ENCODE results near the gene IL18R1.

The IL18R1 gene

DNA sequence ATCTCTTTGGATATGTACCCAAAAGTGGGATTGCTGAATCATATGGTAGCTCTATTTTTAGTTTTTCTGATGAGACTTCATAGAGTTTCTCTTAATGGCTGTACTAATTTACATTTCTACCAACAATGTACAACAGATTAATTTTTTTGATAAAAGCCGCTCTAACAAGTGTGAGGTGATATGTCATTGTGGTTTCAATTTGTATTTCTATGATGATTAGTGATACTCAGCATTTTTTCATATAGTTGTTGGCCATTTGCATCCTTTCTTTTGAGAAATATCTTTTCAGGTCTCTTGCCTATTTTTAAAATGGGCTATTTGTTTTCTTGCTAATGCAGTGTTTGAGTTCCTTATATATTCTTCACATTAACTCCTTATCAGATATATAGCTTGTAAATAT lies 71.7 kb downstream of the IL18R1 start:
- H3K27ac ChIP-seq: no peak overlapping the region
- no peaks in the 10 kb centered on the region for H3K4me1 ChIP-seq
- TF ChIP-seq, protein P1, sequence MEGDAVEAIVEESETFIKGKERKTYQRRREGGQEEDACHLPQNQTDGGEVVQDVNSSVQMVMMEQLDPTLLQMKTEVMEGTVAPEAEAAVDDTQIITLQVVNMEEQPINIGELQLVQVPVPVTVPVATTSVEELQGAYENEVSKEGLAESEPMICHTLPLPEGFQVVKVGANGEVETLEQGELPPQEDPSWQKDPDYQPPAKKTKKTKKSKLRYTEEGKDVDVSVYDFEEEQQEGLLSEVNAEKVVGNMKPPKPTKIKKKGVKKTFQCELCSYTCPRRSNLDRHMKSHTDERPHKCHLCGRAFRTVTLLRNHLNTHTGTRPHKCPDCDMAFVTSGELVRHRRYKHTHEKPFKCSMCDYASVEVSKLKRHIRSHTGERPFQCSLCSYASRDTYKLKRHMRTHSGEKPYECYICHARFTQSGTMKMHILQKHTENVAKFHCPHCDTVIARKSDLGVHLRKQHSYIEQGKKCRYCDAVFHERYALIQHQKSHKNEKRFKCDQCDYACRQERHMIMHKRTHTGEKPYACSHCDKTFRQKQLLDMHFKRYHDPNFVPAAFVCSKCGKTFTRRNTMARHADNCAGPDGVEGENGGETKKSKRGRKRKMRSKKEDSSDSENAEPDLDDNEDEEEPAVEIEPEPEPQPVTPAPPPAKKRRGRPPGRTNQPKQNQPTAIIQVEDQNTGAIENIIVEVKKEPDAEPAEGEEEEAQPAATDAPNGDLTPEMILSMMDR (IDR thresholded peaks at IDR 0.05): no peak
- H3K4me3 ChIP-seq: no peak overlapping the region
- H3K36me3 ChIP-seq: no peaks in the 10 kb centered on the region
- DNase-seq: no peak
- H3K9me3 ChIP-seq: no peaks in the 10 kb centered on the region
- peaks cover 0 to 4% of the 10 kb centered on the region in 2 donors for H3K27me3 ChIP-seq
- intact Hi-C loops (cut with DNase I; ENCODE audit: low total_unique reads): no loop called here

DNA sequence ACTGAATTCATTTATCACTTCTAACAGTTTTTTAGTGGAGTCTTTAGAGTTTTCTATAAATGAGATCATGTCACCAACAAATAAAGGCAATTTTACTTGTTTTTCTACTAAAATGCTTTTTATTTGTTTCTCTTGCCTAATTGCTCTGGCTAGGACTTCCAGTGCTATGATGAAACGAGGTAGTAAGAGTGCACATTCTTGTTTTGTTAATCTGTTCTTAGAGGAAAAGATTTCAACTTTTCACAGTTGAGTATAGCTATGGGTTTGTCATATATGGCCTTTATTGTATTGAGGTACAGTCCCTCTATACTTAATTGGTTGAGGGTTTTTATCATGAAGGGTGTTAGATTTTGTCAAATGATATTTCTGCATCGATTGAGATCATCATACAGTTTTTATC lies 73.0 kb downstream of the IL18R1 start:
- H3K27me3 ChIP-seq: peaks cover 0 to 6% of the 10 kb centered on the region in 2 donors
- no peaks in the 10 kb centered on the region for H3K9me3 ChIP-seq
- H3K36me3 ChIP-seq: no peaks in the 10 kb centered on the region
- TF ChIP-seq, protein P1 (IDR thresholded peaks at IDR 0.05): no peak
- intact Hi-C loops (cut with DNase I; ENCODE audit: low total_unique reads): no loop called here
- DNase-seq: no peak
- no peaks in the 10 kb centered on the region for H3K4me1 ChIP-seq
- no peak overlapping the region for H3K27ac ChIP-seq
- H3K4me3 ChIP-seq: no peak overlapping the region

DNA sequence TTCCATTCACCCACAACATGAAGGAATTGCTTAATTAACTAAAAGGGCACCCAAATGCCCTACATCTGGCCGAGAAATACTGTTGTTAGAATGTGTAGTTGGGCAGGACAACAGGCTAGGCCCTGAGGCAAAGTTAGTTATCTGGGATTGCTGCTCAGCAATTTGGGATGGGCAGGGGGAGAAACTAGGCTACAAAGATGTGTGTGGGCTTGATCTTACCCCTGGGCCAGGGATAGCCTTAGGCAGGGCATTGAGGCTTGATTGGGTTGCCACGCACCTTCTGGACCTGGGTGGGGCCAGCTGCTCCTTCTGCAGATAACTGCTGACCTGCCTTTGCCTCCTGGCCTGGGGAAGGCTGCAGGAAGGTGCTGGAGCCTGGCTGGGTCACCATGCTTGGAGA lies 76.8 kb downstream of the IL18R1 start:
- intact Hi-C loops (cut with DNase I; ENCODE audit: low total_unique reads): no loop called here
- Histone ChIP-seq H3K4me1 (no peaks in the 10 kb centered on the region), H3K36me3 (no peaks in the 10 kb centered on the region), H3K9me3 (no peaks in the 10 kb centered on the region), H3K27ac (no peak overlapping the region), H3K27me3 (peaks cover 0 to 6% of the 10 kb centered on the region in 2 donors), H3K4me3 (no peak overlapping the region)
- TF ChIP-seq, protein P1 (IDR thresholded peaks at IDR 0.05): no peak
- no peak for DNase-seq

DNA sequence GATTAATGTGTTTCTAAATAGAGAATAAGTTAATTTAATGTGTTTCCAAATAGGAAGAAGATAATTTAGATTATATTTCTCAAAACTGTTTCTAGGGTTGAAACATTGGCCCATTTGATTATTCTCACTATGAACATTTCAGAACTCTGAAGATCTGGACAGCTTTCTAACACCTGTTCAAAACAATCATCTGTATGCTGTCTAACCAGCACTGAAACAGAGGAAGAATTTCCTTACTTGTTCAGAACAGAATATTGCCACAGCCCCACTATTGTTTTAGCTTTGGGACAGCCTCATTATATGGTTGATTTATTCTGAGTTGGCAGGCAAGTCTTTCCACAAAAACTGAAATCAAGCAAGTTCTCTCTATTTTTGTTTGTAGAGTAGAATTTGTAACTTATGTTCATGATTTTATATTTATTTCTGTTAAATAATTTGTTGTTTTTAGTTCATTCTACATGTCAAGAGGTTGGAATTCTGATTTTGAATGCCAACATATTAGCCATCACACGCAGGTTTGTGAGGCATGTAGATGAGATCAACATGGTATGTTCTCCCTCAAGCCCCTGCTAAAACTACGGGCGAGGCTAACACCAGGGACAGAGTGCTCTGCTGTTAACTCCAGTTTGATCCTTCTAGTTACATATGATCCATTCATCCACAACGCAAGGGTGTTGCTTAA lies 78.5 kb downstream of the IL18R1 start:
- Histone ChIP-seq H3K36me3 (no peaks in the 10 kb centered on the region), H3K27me3 (peaks cover 0 to 6% of the 10 kb centered on the region in 2 donors), H3K27ac (no peak overlapping the region), H3K4me3 (no peak overlapping the region), H3K9me3 (no peaks in the 10 kb centered on the region), H3K4me1 (no peaks in the 10 kb centered on the region)
- TF ChIP-seq, protein P1 (IDR thresholded peaks at IDR 0.05): no peak
- DNase-seq: no peak
- intact Hi-C loops (cut with DNase I; ENCODE audit: low total_unique reads): no loop called here

DNA sequence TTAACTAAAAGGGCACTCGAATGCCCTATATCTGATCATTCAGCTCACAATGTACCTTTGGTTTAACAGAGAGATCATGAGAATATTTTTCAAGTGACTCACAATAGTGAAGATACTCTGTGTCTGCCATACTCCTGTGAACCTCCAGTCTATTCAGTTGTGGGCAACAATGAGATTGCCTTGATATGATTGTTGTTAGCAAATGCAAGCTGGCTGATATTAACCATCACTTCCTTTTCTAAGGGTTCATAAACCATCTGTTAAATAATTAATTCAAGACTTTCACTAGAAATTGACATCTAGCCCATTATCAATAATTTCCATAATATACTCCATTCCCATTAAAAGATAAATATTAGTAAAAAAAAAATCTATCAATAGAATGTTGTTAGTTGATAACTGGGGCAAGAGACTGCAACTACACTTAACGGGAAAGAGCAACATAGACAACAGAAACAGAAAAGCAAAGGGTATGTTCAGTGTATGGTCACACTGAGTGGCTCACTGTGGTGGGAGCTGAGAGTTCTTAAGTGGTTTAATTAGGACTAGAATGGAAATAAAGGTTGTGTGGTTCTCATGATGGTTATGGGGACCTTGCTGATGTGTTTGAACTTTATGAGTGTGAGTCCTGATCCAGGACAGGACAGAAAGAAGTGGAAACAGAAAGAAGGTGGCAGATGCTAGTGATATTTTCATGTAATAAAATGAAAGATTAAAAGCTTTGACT lies 79.2 kb downstream of the IL18R1 start:
- no peaks in the 10 kb centered on the region for H3K4me1 ChIP-seq
- no peak for DNase-seq
- H3K36me3 ChIP-seq: no peaks in the 10 kb centered on the region
- no peaks in the 10 kb centered on the region for H3K9me3 ChIP-seq
- H3K27me3 ChIP-seq: peaks cover 0 to 6% of the 10 kb centered on the region in 2 donors
- TF ChIP-seq, protein P1 (IDR thresholded peaks at IDR 0.05): no peak
- H3K27ac ChIP-seq: no peak overlapping the region
- intact Hi-C loops (cut with DNase I; ENCODE audit: low total_unique reads): no loop called here
- no peak overlapping the region for H3K4me3 ChIP-seq

All from tibial artery (tissue), 4 donors.